GM18867 (cell line): ENCODE data around the gene KIDINS220.

Experiments used
- ATAC-seq: cut with Tn5 transposase; IDR thresholded peaks from one replicate; pipeline ENCODE4 v1.9.1; 2021; ENCODE audit warnings: mild to moderate bottlenecking, moderate library complexity; ENCODE audit not compliant: unreplicated experiment

Gene KIDINS220

DNA sequence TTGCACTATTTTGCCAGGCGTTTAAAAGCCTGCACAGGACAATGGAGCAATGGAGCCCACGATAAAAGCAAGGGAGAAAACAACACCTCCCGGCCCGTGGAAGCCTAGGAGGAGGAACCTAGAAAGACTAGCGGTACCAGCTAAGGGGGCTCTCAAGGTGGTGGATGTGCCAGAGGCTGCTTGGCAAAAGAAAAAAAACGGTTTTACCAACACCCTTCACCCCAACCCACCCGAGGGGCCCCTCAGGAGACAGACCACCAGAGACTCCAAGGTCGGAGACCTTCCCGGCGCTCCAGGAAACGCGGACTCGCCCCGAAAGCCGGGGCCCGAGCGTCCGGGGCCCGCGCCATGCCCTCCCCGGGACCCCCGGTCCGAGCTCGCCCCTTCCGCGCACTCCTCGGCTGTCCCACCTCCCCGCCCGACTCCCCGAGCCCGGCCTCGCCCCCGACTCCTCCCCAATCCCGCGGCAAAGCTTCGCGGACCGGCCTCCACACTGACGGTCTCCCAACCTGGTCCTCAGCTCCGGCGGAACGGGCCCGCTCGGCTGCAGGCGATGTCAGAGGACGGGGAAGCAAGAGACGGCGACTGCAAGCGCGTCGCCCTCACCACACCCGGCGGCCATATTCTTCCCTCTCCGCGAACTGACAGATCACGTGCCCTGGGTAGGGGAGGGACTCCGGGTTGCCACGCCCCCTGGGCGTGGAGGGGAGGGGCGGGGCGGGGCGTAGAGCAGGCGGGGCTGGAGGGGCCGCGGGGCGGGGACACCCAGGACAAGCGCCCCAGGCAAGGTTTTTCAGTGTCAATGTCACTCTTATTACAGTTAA is at the start of gene KIDINS220:
Gene KIDINS220 (minus strand): TSS at position 643 of the 824 bp plus-strand sequence. CDS start 10,520 bp downstream, outside the sequence.
- ATAC-seq: peak; percentile 94

DNA sequence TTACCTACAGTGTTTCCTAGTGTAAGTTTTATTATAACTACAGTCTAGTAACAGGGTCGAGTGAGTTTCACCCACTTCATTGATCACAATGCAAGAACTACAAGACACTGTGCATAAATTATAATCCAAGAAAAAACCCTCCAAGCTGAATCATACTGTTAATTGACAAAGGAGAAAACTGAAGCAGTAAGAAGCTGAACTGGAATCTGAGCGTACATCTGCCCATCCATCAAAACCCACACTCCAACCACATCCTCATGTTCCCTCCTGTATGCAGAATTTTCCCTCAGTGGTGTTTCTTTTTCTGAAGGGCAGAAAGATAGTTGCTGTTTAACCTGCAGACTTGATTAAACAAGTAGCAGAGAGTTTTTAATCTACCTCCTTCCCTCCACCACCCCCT is 49.5 kb upstream of the KIDINS220 start:
- no peak for ATAC-seq

DNA sequence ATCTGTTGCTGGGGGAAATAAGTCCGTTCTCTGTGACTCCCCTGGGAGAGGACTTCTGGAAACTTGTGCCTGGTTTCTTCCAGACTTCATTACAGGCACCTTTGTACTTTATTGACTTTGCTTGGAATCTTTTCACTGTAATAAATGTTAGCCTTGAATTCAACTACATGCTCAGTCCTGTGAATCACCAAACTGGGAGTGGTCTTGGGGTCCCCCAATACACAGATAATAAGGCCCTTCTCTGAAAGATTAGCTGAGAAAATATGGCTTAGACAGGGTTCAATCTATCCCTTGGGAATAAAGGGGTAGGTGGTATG is 48.7 kb upstream of the KIDINS220 start:
- no peak for ATAC-seq

DNA sequence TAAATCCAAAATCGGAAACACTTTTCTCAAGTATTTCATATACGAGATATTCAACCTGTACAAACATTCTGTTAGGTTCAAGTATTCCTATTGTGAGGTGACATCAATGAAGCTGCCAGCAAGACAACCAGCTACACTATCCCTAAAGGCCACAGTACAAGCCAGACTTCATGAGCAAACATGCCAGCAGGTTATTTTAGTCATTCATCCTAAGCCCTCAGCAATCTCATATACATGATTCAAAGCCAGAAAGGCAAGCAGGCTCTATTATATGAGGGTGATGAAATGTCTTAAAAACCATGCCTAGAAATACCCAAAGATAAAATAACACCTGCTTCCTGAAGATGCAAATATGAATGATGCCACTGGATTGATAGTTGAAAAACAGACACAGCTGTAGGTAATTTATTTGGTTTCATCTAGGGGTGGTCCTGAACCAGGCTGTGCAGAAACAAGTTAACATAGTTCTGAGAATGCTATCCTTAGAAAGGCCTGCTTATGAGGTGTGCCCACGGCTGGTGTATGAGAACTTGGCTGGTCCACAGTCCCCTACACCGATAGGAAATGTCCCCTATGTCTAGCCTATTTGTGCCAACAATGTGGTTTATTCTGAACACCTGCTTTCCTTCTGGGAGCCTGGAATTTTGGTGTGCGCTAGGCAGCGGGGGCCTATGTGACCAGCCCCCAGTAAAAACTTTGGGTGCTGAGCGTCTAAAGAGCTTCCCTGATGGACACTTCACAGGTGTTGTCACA is 48.2 kb upstream of the KIDINS220 start:
- ATAC-seq: no peak

DNA sequence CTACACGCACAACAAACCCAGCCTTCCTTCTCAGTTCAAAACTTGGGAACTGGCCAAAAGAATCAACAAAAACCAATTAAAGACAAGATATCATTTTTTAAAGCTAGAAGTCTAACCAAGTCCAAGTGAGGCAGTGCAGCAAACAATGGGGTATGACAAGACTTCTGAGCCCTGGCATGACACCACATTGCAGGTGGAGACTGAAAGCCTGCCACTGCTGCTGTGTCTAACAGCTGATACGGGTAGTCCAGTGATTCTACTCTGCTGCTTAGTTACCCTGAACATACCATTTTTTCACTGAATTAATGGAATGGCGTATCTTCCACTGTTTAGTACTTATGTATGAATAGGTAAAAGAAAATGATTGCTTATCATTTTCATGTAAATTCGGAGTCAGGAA is 47.4 kb upstream of the KIDINS220 start:
- ATAC-seq: no peak

DNA sequence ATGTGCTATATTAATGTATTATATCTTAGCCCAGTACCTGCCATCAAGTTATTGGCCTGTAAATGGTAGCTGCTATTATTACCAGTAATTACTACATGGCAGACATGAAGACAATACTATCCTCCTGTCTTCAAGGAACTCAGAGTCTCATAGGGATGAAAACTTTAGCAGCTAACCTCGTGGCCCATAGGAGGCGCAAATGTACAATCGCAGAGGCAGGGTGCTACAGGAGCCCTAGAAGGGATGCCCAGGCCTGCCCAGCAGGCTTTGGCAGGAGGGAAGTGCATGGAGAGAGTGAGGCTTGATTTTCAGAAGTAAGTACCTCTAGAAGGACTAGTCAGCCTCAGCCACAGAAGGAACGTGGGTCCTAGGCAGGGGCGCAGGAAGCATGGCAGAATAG is 44.7 kb upstream of the KIDINS220 start:
- ATAC-seq: no peak

DNA sequence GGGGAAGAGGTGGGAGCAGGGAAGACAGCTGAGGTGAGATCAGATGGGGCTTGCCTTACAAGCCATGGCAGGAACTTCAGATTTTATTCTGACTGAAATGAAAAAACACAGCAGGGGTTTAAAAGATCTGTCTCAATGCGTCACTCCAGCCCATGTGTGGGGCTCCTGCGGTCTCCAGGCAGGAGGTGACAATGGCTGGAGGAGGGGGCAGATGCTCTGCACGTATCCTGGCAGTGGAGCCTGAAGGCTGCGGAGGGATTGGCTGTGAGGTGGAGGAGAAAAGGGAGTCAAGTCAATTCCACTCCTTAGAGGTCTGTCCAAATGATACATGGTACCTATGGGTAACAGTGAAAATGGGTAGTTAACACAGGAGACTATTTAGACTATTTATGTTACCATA is 40.5 kb upstream of the KIDINS220 start:
- no peak for ATAC-seq

DNA sequence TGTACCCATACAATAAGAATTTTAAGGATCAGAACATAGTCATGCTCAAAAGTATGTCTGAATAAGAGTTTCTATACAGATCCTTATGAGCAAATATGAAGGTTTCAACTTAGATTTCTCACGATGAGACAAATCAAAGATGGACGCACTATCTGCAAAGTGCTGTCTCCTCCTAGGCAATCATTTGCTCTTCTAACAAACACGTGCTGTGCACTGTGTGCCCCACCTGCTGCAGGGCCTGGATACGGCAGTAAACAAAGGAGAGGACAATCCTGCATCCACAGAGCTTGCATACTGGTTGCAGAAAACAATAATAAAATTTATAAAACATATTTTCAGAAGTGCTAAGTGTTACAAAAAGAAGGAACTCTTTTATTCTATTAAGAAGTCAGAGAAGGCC is 39.9 kb upstream of the KIDINS220 start:
- ATAC-seq: no peak

DNA sequence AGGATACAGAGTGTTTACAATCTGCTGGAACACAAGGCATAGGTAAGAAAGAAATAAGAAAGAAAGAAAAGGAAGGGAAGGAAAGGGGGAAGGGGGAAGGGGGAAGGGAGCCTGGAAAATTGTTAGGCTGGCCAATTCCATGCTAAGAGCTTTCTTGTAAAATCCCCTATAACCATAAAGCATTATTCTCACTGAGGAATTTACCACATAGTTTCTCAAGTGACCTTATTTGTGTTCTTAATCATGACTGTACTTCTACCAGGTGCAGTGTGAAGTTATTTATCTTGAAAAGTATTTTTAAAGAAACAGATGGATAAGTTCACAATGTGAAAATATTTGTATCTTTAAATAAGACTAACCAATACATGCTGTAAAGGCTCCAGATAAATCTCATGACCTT is 39.2 kb upstream of the KIDINS220 start:
- ATAC-seq: no peak

DNA sequence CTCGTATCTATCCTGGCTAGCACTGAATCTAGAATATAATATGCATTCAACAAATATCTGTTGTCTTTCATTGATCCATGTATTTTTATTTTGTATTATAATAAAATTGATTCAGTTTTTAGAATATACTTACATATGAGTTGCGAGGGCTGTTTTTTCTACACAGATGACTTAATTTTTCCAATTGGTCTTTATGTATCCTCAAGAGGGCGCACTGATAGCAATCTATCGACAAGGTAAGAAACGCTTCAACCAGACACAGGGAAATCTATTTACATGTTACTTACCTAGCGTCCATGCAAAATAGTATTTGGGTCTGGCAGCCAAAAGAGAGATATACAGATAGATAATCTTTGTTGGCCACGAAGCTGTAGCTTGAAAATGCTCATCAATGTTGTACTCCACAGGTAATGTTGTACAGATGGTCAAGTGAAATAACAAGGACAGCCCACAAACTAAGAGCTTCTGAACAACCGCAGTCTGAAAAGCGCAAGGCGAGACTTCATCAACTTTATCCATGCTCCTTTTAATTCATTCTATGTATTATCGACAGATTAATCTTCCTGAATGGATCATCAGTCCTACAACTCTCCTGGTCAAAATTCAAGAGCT is 35.5 kb upstream of the KIDINS220 start:
- no peak for ATAC-seq

DNA sequence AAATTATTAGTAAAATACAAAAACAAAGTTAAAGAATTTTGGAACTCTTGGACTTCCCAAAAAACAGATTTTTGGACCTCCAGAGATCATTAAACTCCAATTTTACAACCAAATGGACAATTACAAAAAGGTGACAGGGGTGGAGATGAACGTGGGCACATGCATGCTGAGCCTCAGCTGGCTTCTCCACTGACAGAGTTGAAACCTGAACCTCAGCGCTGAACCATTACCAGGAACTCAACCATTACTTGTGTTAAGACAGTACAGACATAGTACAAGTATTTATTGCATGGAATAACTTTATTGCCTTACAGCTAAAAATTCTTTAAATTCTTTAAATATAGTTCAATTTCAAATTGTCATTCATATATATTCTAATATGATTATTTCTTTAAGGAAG is 33.0 kb upstream of the KIDINS220 start:
- ATAC-seq: no peak

DNA sequence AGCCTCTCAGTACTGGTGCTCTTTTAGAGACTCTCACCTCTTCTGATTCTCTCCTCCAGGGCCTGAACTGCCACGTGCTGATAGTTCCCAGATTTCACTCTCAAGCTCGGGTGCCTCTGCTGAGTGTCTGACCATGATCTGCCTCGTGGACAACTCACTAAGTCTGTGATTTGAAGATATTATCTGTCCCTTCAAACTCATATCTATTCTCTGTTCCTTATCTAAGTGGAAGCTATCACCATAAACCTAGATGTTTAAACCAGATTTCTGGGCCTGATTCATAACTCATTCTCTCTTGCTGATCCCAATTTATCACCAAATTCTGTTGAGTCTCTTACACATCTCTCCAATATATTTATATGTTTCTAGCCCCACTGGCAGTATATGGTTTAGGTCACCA is 29.9 kb upstream of the KIDINS220 start:
- ATAC-seq: no peak

DNA sequence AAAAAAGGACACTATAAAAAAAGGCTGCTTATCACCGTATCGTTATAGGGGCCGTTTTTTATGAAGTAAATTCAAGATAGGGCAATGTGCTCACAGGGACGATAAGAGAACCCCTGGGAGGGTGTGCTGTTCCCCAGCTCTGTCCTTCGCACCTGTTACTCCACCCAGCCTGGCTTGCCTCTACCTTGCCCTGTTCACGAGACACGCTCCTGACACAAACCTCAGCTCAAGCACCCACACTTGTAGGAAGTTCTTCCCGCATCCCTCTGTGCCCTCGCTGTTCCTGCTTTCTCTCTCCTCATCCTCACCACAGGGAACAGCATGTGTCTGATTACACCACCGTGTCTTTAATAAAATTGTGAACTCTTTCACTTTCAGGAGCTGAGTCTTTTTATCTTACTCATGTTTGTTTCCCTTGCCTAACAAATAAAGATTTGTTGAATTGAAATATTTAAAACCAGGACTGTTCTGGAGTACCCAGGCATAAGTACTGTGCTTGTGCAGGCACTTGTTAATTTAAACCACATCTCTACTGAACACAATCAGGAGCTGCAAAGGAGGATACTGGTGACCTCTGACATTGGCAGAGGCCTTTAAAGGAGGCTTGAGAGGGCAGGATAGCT is 26.0 kb upstream of the KIDINS220 start:
- no peak for ATAC-seq

DNA sequence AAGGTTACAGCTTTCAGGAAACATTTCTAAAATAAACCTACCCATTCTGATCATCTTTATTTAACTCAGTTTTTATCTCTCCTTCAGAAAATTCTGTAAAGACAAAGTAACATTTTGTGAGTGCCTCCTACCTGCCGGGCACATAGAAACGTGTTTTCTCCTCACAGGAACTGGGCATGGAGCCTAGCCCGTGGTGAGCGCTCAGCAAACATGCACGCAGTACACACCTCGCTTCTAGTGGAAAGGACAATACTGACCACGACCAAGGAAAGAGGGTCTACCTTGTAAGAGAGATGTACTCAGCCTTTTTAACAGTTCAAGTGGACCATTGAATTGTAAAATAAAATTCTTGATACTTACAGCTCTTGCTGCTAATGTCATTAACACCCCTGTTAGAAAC is 24.8 kb upstream of the KIDINS220 start:
- ATAC-seq: no peak

DNA sequence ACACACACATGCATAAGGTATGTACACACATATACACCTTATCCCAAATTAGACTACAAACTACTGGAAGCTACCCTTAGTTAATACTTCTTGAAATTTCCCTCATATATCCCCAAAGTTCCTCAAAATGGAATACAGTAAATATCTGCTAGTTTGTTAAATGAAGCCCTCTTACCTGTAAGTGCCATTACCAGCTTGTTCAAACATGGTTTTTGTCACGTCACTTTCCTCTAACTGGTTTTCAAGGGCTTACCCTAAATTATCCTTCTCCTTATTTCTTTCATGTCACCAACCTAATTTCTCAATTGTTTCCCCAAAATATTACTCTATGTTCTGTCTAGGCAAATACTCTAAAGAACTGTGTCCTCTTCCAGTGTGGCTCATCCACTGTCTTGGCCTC is 24.4 kb upstream of the KIDINS220 start:
- no peak for ATAC-seq

DNA sequence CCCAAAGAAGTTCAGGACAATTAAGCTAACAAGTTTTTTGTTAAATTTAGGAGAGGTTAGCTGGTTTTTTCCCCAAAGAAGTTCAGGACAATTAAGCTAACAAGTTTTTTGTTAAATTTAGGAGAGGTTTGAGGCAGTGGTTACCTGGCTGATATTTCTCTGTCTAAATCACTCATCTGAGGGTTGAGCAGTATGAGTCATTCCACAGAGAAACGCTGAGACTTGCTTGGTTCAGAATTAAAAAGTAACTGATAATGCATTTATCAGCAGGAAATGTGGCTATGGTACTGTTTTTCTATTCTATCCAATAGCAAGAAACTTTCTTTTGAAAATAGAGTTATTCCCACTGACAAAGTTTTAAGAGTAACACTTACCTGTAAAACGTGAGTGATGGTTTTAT is 22.8 kb upstream of the KIDINS220 start:
- ATAC-seq: no peak

DNA sequence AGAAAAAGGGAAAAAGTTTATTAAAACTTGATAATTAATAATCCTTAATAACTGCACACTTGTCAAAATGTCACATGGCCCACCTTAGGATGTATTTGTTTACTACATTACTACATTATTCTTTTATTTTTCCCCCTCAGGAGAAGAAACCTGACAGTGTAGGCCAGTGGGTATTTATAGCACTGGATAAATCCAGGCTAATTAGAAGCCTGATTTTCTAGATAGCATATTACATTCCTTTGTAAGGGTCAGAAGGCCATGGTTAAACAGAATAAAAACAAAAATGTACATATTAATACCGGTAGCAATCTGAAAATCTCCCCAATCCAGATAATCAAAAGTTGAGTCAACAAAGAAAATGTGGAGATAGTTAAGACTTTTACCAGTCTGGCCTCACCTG is 21.5 kb upstream of the KIDINS220 start:
- ATAC-seq: no peak

DNA sequence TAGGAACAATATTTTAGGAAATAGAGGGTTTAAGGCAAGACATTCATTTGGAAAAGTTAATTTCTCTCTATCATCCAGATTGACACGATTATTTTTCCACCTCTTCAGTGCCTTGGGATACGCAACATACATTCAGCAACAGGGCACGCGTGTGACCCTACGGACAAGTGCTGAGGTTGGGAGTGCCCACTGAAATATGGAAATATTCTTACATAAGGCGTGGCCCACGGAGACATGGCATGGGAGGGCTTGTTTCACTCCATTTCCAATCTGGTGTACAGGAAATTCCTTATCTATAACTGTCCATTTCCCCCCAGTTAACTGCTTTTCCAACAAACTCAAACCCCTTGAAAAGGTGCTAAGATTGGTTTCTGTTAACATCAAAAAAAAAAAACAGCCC is 20.9 kb upstream of the KIDINS220 start:
- no peak for ATAC-seq

DNA sequence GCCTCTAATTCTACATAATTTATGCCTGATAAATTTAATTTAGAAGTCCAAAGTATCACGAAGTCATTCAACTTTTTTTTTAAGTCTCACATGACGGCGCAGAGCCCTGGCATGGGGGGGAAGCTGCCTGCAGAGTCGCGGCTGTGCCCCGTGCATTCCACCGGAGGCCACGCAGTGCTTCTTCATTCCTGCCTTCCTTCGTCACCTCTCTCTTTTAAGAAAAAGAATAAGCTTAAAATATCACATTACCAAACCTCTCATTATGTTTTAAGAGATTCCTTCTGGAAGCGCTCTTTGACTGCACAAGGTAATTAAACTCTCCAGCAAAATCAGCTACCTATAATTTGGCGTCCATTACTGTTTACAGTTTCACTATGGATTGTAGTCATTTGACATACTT is 20.3 kb upstream of the KIDINS220 start:
- no peak for ATAC-seq

DNA sequence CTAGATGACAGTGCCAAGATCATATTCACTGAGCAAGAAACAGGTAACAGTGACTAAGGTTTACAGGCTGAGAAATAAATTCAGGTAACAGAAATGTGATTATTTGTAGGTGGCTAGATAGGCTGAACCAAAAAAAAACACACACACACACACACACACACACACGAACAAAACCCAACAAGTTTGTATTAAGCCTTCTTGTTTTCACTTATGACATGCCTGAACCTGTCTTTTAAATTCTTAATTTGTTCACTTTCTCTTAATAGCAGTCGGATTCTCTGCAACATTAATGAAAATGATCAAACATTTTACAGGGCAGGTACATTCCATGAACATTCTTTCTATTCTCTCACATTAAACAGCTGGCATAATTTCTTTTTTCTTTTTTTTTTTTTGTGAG is 18.8 kb upstream of the KIDINS220 start:
- no peak for ATAC-seq

DNA sequence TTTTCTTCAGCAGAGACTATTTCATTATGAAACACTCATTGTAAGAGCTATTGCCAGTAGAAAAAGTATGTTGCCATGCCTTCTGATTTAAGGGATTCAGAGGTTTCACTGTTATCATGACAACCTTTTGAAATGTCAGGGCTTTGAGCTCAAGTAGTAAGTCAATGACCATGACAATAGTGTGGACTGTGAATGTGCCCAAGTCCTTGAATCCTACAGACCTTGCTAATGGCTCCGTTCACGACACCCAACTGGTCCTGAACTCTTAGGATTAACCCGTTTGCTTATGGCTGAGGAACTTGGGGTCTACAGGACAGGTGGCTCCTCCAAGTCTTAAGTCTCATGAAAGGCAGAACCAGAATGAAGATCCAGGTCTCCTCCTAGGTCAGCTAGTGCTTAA is 17.6 kb upstream of the KIDINS220 start:
- ATAC-seq: no peak

DNA sequence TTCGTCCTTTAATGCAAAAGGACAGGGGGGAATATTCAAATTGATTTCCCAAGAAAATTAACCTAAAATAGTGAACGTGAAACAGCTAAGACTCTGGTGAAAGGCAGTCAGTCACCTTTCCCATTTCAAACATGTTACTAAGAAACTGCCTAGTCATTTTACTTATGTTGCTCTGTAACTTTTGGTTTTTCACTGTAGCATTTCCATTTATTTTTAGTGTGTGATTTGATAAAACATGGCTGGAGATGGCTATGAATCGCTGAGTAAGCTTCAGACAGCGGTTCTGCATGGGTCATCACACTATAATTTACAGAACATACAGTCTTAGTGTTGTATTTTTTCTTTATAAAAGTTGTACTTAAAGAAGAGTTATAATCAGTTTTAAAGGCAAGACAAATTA is 16.0 kb upstream of the KIDINS220 start:
- ATAC-seq: no peak
